IMR-90 (cell line): ENCODE measurements around the gene PRICKLE2. TPM values are rescaled to one million over a fixed set of nuclear protein-coding genes. Genes with fewer than 3 reads are reported as not detected.

Source experiments
- ATAC-seq: fragments of 200-7000 bp; cut with Tn5 transposase; 2 replicates; pipeline ENCODE4 v1.9.1; 2020; ENCODE audit warnings: low read depth, mild to moderate bottlenecking, moderate library complexity
- BruUV-seq: library from RNA; stranded (reverse); fragments of 400-500 nt; replicated peaks from 2 replicates; lab custom pipeline; 2021; lab: Mats Ljungman, UMichigan
- CTCF ChIA-PET: fragments of 300-600 bp; formaldehyde crosslinking; extraction: SDS; loops from one replicate; lab custom pipeline; 2021; ENCODE audit warnings: antibody characterized with exemption; lab: Yijun Ruan, JAX
- POLR2A ChIA-PET: fragments of 300-600 bp; sonication (Branson Sonifier 250); formaldehyde crosslinking; loops from one replicate; lab custom pipeline; 2022; ENCODE audit warnings: antibody characterized with exemption; ENCODE audit not compliant: unreplicated experiment; lab: Charles Lee
- DNase-seq: peaks from one replicate; pipeline ENCODE4 v3.0.0; 2013
- H2AFZ ChIP-seq: replicated peaks from 2 replicates; pipeline ENCODE3; 2013; ENCODE audit warnings: low read length, mild to moderate bottlenecking; ENCODE audit not compliant: poor library complexity
- H2AK5ac ChIP-seq: 2 replicates; pipeline ENCODE4 v1.6.1; 2013; ENCODE audit warnings: low read depth, low read length, inconsistent platforms
- H2AK9ac ChIP-seq: replicated peaks from 2 replicates; pipeline ENCODE3; 2013; ENCODE audit warnings: mild to moderate bottlenecking, low read depth, low read length, moderate library complexity; ENCODE audit not compliant: poor library complexity
- H2BK120ac ChIP-seq: 2 replicates; pipeline ENCODE4 v1.6.1; 2013; ENCODE audit warnings: low read depth, low read length, inconsistent platforms
- H2BK15ac ChIP-seq: 3 replicates; pipeline ENCODE4 v1.6.1; 2013; ENCODE audit warnings: low read depth, low read length, inconsistent platforms
- H2BK20ac ChIP-seq: 2 replicates; pipeline ENCODE4 v1.6.1; 2013; ENCODE audit warnings: low read depth, mild to moderate bottlenecking, inconsistent platforms, low read length, moderate library complexity
- H2BK5ac ChIP-seq: 2 replicates; pipeline ENCODE4 v1.6.1; 2013; ENCODE audit warnings: mild to moderate bottlenecking, low read depth, low read length, inconsistent platforms; ENCODE audit not compliant: poor library complexity, severe bottlenecking
- H3K14ac ChIP-seq: replicated peaks from 2 replicates; pipeline ENCODE4 v1.6.1; 2013; ENCODE audit warnings: low read depth, low read length, inconsistent platforms
- H3K18ac ChIP-seq: 2 replicates; pipeline ENCODE4 v1.6.1; 2013; ENCODE audit warnings: low read depth, low read length, control low read depth
- H3K23ac ChIP-seq: 2 replicates; pipeline ENCODE4 v1.6.1; 2013; ENCODE audit warnings: low read depth, low read length, inconsistent platforms
- H3K27ac ChIP-seq: 2 replicates; pipeline ENCODE4 v1.5.1; 2013; ENCODE audit warnings: mild to moderate bottlenecking, control low read depth, low read length; ENCODE audit not compliant: insufficient read depth
- H3K27me3 ChIP-seq: 2 replicates; pipeline ENCODE4 v1.6.1; 2013; ENCODE audit warnings: low read length; ENCODE audit not compliant: control insufficient read depth, insufficient read depth
- H3K36me3 ChIP-seq: 2 replicates; pipeline ENCODE4 v1.6.1; 2013; ENCODE audit warnings: low read length, mixed read lengths; ENCODE audit not compliant: control insufficient read depth, insufficient read depth
- H3K4ac ChIP-seq: 2 replicates; pipeline ENCODE4 v1.6.1; 2013; ENCODE audit warnings: low read depth, low read length, inconsistent platforms
- H3K4me1 ChIP-seq: 2 replicates; pipeline ENCODE4 v1.6.1; 2013; ENCODE audit warnings: low read length, mixed read lengths; ENCODE audit not compliant: control insufficient read depth, insufficient read depth
- H3K4me2 ChIP-seq: 2 replicates; pipeline ENCODE4 v1.6.1; 2013; ENCODE audit warnings: low read depth, mild to moderate bottlenecking, control low read depth, low read length, moderate library complexity
- H3K4me3 ChIP-seq: 2 replicates; pipeline ENCODE4 v1.5.1; 2013; ENCODE audit warnings: low read depth, mild to moderate bottlenecking, control low read depth, low read length, moderate library complexity; ENCODE audit not compliant: insufficient read depth
- H3K56ac ChIP-seq: 2 replicates; pipeline ENCODE4 v1.6.1; 2013; ENCODE audit warnings: low read length, inconsistent platforms; ENCODE audit not compliant: insufficient read depth; ENCODE audit errors: extremely low read depth
- H3K79me1 ChIP-seq, 2 experiments: 2 replicates each; pipeline ENCODE4 v1.6.1; 2013; ENCODE audit warnings: low read length in 2 of 2, inconsistent platforms in 1 of 2, low read depth in 1 of 2
- H3K9ac ChIP-seq: 2 replicates; pipeline ENCODE4 v1.6.1; 2013; ENCODE audit warnings: low read depth, low read length, control low read depth
- H3K9me1 ChIP-seq: 2 replicates; pipeline ENCODE4 v1.6.1; 2013; ENCODE audit warnings: low read length, inconsistent platforms; ENCODE audit not compliant: insufficient read depth
- H3K9me3 ChIP-seq: 2 replicates; pipeline ENCODE4 v1.6.1; 2013; ENCODE audit warnings: low read length; ENCODE audit not compliant: control insufficient read depth, insufficient read depth
- H4K20me1 ChIP-seq: 2 replicates; pipeline ENCODE4 v1.6.1; 2013; ENCODE audit warnings: low read length, inconsistent platforms; ENCODE audit not compliant: insufficient read depth
- H4K5ac ChIP-seq: 2 replicates; pipeline ENCODE4 v1.6.1; 2013; ENCODE audit warnings: mild to moderate bottlenecking, low read depth, low read length, control low read depth
- H4K8ac ChIP-seq, 2 experiments: 2 replicates each; pipeline ENCODE4 v1.6.1; 2013; ENCODE audit warnings: low read depth in 2 of 2, low read length in 2 of 2, control low read depth in 1 of 2, inconsistent platforms in 1 of 2
- H4K91ac ChIP-seq: 2 replicates; pipeline ENCODE4 v1.6.1; 2013; ENCODE audit warnings: low read depth, low read length, inconsistent platforms; ENCODE audit not compliant: insufficient read depth
- BHLHE40 ChIP-seq: fragments of 150-350 bp; IDR thresholded peaks from 2 replicates; pipeline ENCODE4 v1.6.1; 2016; ENCODE audit warnings: mild to moderate bottlenecking, low read depth, low read length
- CEBPB ChIP-seq: IDR thresholded peaks from 2 replicates; pipeline ENCODE4 v1.6.1; 2012; ENCODE audit warnings: low read depth, low read length, improper control_type of control experiment
- CHD1 ChIP-seq: IDR thresholded peaks from 2 replicates; pipeline ENCODE4 v1.6.1; 2012; ENCODE audit warnings: low read depth, low read length, improper control_type of control experiment
- CTCF ChIP-seq: conservative IDR thresholded peaks from 2 replicates; pipeline ENCODE4 v1.5.1; 2012; ENCODE audit warnings: mild to moderate bottlenecking, low read depth, low read length, improper control_type of control experiment
- ELK1 ChIP-seq: fragments of 150-350 bp; IDR thresholded peaks from 2 replicates; pipeline ENCODE4 v1.6.1; 2016; ENCODE audit warnings: low read depth, mild to moderate bottlenecking, low read length, moderate library complexity, borderline replicate concordance
- FOS ChIP-seq: fragments of 150-350 bp; IDR thresholded peaks from 2 replicates; pipeline ENCODE4 v1.6.1; 2016; ENCODE audit warnings: low read depth, low read length
- MAFK ChIP-seq: IDR thresholded peaks from 2 replicates; pipeline ENCODE4 v1.6.1; 2012; ENCODE audit warnings: low read depth, low read length, improper control_type of control experiment
- MAZ ChIP-seq: IDR thresholded peaks from 2 replicates; pipeline ENCODE4 v1.6.1; 2012; ENCODE audit warnings: low read depth, mild to moderate bottlenecking, low read length, improper control_type of control experiment, moderate library complexity, borderline replicate concordance
- MXI1 ChIP-seq: IDR thresholded peaks from 2 replicates; pipeline ENCODE4 v1.6.1; 2012; ENCODE audit warnings: low read depth, mild to moderate bottlenecking, low read length, moderate library complexity, borderline replicate concordance
- NFE2L2 ChIP-seq: fragments of 150-350 bp; IDR thresholded peaks from 2 replicates; pipeline ENCODE4 v1.6.1; 2016; ENCODE audit warnings: low read depth, mild to moderate bottlenecking, low read length
- POLR2A ChIP-seq: IDR thresholded peaks from 2 replicates; pipeline ENCODE4 v1.6.1; 2012; ENCODE audit warnings: mild to moderate bottlenecking, low read depth, low read length
- RAD21 ChIP-seq: IDR thresholded peaks from 2 replicates; pipeline ENCODE4 v1.6.1; 2012; ENCODE audit warnings: low read length, improper control_type of control experiment
- RCOR1 ChIP-seq: IDR thresholded peaks from 2 replicates; pipeline ENCODE4 v1.6.1; 2012; ENCODE audit warnings: mild to moderate bottlenecking, low read length, improper control_type of control experiment; ENCODE audit not compliant: insufficient replicate concordance
- RFX5 ChIP-seq: IDR thresholded peaks from 2 replicates; pipeline ENCODE4 v1.8.0; 2012; ENCODE audit warnings: low read depth, mild to moderate bottlenecking, low read length, moderate library complexity
- SMC3 ChIP-seq: fragments of 150-350 bp; IDR thresholded peaks from 2 replicates; pipeline ENCODE4 v1.6.1; 2016; ENCODE audit warnings: low read depth, mild to moderate bottlenecking, antibody characterized with exemption, low read length, moderate library complexity
- WGBS, 2 experiments: methylation state at CpG; one replicate each; pipeline versions ENCODE4 v1.1.5 to v1.1.7; 2013; ENCODE audit warnings: missing lambda C conversion rate in 2 of 2; ENCODE audit not compliant: insufficient read length in 1 of 2; ENCODE audit errors: extremely low coverage in 2 of 2; 5-methylcytosine and 5-hydroxymethylcytosine counted together
- dilution Hi-C: fragments of 300-500 bp; cut with HindIII; formaldehyde crosslinking; loops from one replicate; pipeline ENCODE4 v1.14.3; 2018; ENCODE audit warnings: low sequenced_read_pairs; ENCODE audit not compliant: unreplicated experiment
- in situ Hi-C: fragments of 300-500 bp; cut with MboI; formaldehyde crosslinking; loops from 3 replicates; pipeline ENCODE4 v1.14.3; 2019; ENCODE audit warnings: low sequenced_read_pairs, inconsistent platforms, mixed read lengths
- intact Hi-C: fragments of 100-400 bp; cut with micrococcal nuclease; formaldehyde crosslinking; loops from 2 replicates; pipeline ENCODE4 v1.10.0; 2022
- polyA plus RNA-seq, 3 experiments: library from polyadenylated mRNA; depleted of rRNA; stranded (reverse); fragments of >200 nt; gene quantifications; 2 replicates each; pipeline ENCODE4 v1.2.3, GENCODE V29; 2012; ENCODE audit warnings: low replicate concordance in 1 of 3
- total RNA-seq: library from RNA; depleted of rRNA; stranded (reverse); fragments of >200 nt; gene quantifications from 2 replicates; pipeline ENCODE4 v1.2.3, GENCODE V29; 2012
- TF ChIP-seq, protein P1 (sequence below): fragments of 150-350 bp; IDR thresholded peaks from 2 replicates; pipeline ENCODE4 v1.6.1; 2017; ENCODE audit warnings: mild to moderate bottlenecking, antibody characterized with exemption, low read length, low read depth

PRICKLE2 gene
- total and polyA plus RNA-seq, 2 of the 4 experiments (the other 2 are of a cell fraction), result 4.1 to 14.2 TPM

DNA sequence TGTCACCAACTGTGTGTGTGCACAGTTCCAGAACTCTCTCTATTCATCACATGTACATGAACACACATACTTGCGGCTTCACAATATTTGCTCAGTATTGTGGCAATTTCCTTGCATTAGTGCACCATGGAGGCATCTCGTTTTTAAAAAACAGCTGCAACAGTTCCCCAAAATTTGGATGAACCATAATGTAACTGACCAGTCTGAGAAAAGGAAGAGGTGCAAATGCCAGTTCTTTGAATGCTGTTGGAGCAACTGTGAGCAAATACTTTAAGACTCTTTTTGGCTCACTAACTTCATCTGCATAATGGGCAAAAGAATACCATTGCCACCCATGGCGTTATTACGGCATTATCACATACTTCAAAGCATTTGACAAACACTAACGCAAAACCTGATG, 163.6 kb downstream of the PRICKLE2 start:
- no peak overlapping the region for H3K18ac ChIP-seq
- TF ChIP-seq BHLHE40 (no peak), MAFK (no peak), NFE2L2 (no peak), CEBPB (no peak), POLR2A (no peak), RFX5 (no peak), FOS (no peak), RAD21 (no peak), ELK1 (no peak), MAZ (no peak), CTCF (no peak), SMC3 (no peak), CHD1 (no peak), RCOR1 (no peak), MXI1 (no peak)
- TF ChIP-seq, protein P1, sequence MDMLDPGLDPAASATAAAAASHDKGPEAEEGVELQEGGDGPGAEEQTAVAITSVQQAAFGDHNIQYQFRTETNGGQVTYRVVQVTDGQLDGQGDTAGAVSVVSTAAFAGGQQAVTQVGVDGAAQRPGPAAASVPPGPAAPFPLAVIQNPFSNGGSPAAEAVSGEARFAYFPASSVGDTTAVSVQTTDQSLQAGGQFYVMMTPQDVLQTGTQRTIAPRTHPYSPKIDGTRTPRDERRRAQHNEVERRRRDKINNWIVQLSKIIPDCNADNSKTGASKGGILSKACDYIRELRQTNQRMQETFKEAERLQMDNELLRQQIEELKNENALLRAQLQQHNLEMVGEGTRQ, result no peak
- DNase-seq, result no peak
- no peak overlapping the region for H2BK5ac ChIP-seq
- in situ Hi-C loops, result no loop called here
- H2AK9ac ChIP-seq, result no peak overlapping the region
- no peak for ATAC-seq
- no peak overlapping the region for H2AK5ac ChIP-seq
- no peak overlapping the region for H3K9ac ChIP-seq
- H2AFZ ChIP-seq, result no peak overlapping the region
- H3K9me3 ChIP-seq, result 0 out of 2 replicates have a peak, but pooled peaks cover 3% of the 10 kb centered on the region
- H3K4me3 ChIP-seq, result no peak overlapping the region
- H3K4ac ChIP-seq, result no peak overlapping the region
- H4K20me1 ChIP-seq, result no peaks in the 10 kb centered on the region
- WGBS, 2 experiments, result 100% methylated on average over 1 of the region's 5 CpGs; no CpG with 5 or more reads in 1 of the 2 experiments
- no peaks in the 10 kb centered on the region for H3K79me1 ChIP-seq
- no peak overlapping the region for H4K5ac ChIP-seq
- H2BK20ac ChIP-seq, result no peak overlapping the region
- POLR2A ChIA-PET, result no interaction called here
- no peak overlapping the region for H2BK15ac ChIP-seq
- H4K91ac ChIP-seq, result no peak overlapping the region
- no peak overlapping the region for H4K8ac ChIP-seq
- BruUV-seq, result no TSS peak
- peaks cover 2% of the 10 kb centered on the region; the same call in 1 of the 2 replicates for H3K4me1 ChIP-seq
- H3K27ac ChIP-seq, result no peak overlapping the region
- dilution Hi-C loops, result no loop called here
- intact Hi-C loops, result no loop called here
- no peak overlapping the region for H3K14ac ChIP-seq
- no peak overlapping the region for H3K56ac ChIP-seq
- H2BK120ac ChIP-seq, result no peak overlapping the region
- H3K9me1 ChIP-seq, result no peaks in the 10 kb centered on the region
- H3K27me3 ChIP-seq, result no peaks in the 10 kb centered on the region
- CTCF ChIA-PET, result no interaction called here
- H3K23ac ChIP-seq, result no peak overlapping the region
- no peaks in the 10 kb centered on the region for H3K36me3 ChIP-seq
- H3K4me2 ChIP-seq, result no peak overlapping the region
